Measurements from ENCODE around the gene MYZAP. TPM values are rescaled to one million over a fixed set of nuclear protein-coding genes. Genes with fewer than 3 reads are reported as not detected.

The MYZAP gene
- total RNA-seq, 1 experiment from 2014 or later: 0.63 TPM

DNA sequence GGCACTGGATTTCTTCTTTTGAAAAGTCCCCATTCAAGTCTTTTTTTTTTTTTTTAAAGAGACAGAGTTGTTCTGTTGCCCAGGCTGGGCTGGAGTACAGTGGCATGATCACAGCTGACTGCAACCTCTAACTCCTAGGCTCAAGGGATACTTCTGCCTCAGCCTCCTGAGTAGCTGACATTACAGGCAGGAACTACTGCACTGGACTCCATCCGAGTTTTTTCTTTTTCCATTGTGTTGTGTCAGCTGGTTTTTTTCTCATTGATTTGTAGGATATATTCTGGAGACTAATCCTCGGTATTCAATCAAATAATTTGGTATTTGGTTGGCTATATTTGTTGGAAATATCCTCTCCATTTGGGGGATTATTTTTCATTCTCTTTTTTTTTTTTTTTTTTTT lies 126.6 kb downstream of the MYZAP start:
- H3K4me3 Mint-ChIP-seq: no peak overlapping the region

More for the DNA sequence above, 126.6 kb downstream of the MYZAP start:
- no peak overlapping the region for H3K23ac ChIP-seq (ENCODE audit: insufficient read length, low read depth, low read length)
- no peak overlapping the region for H3K27ac Mint-ChIP-seq
- no peak overlapping the region for H2BK120ac ChIP-seq (ENCODE audit: low read depth, low read length, poor library complexity, severe bottlenecking)
- no peak overlapping the region for H3K9ac ChIP-seq (ENCODE audit: extremely low read depth, insufficient read length, low read length)
- H3K27me3 Mint-ChIP-seq (ENCODE audit: low read depth): no peaks in the 10 kb centered on the region
- no peak overlapping the region for H4K91ac ChIP-seq (ENCODE audit: insufficient read length, low read depth, low read length)
- H2AFZ ChIP-seq (ENCODE audit: low read length): no peak overlapping the region
- no peak overlapping the region for H3T11ph ChIP-seq (ENCODE audit: low read length)
- H3K9me3 ChIP-seq (ENCODE audit: control insufficient read depth, low read depth, low read length): no peaks in the 10 kb centered on the region
- no peak overlapping the region for H2BK20ac ChIP-seq (ENCODE audit: low read depth, low read length, poor library complexity, severe bottlenecking)
- H3K79me2 ChIP-seq (ENCODE audit: insufficient read depth, low read length): no peaks in the 10 kb centered on the region
- H2BK5ac ChIP-seq (ENCODE audit: insufficient read length, low read length): no peak overlapping the region
- no peaks in the 10 kb centered on the region for H3K4me1 ChIP-seq (ENCODE audit: insufficient read depth, low read length)
- no peaks in the 10 kb centered on the region for H3K23me2 ChIP-seq (ENCODE audit: insufficient read length, low read depth, low read length, poor library complexity, severe bottlenecking)
- H3K4me2 ChIP-seq (ENCODE audit: insufficient read depth, insufficient read length, low read length): no peak overlapping the region
- no peak overlapping the region for H2BK15ac ChIP-seq (ENCODE audit: low read depth, low read length)
- WGBS (ENCODE audit: extremely low coverage, insufficient read length, low lambda C conversion rate): no CpG with 5 or more reads among the region's 2 CpGs
- no peak for DNase-seq
- no peaks in the 10 kb centered on the region for H4K20me1 ChIP-seq (ENCODE audit: control insufficient read depth, insufficient read depth, insufficient read length)
- no peaks in the 10 kb centered on the region for H3K27me3 ChIP-seq (ENCODE audit: insufficient read depth, low read length)
- H3K9me3 Mint-ChIP-seq: no peaks in the 10 kb centered on the region
- H3K27ac ChIP-seq (ENCODE audit: insufficient read length, low read depth, low read length): no peak overlapping the region
- H3K4ac ChIP-seq (ENCODE audit: low read depth, low read length): no peak overlapping the region
- H3K56ac ChIP-seq (ENCODE audit: insufficient read length, low read depth, low read length): no peak overlapping the region
- H4K5ac ChIP-seq (ENCODE audit: insufficient read length, low read depth, low read length): no peak overlapping the region
- no peaks in the 10 kb centered on the region for H3K79me1 ChIP-seq (ENCODE audit: insufficient read depth, low read depth, low read length, poor library complexity, severe bottlenecking)
- no peak overlapping the region for H2AK5ac ChIP-seq (ENCODE audit: insufficient read length, low read length)
- H3K18ac ChIP-seq (ENCODE audit: insufficient read length, low read depth, low read length): no peak overlapping the region
- H4K8ac ChIP-seq (replicated peaks; ENCODE audit: insufficient read length, low read depth, low read length): no peak overlapping the region
- no peak overlapping the region for H3K14ac ChIP-seq (ENCODE audit: insufficient read depth, low read length)
- no peaks in the 10 kb centered on the region for H3K4me1 Mint-ChIP-seq
- peaks cover 15 to 36% (median 33%) of the 10 kb centered on the region in 3 experiments; a peak in 6 of 7 replicates for H3K36me3 Mint-ChIP-seq (ENCODE audit: insufficient read depth in 1 of 3, low read depth in 3 of 3)
- TF ChIP-seq, protein P1, sequence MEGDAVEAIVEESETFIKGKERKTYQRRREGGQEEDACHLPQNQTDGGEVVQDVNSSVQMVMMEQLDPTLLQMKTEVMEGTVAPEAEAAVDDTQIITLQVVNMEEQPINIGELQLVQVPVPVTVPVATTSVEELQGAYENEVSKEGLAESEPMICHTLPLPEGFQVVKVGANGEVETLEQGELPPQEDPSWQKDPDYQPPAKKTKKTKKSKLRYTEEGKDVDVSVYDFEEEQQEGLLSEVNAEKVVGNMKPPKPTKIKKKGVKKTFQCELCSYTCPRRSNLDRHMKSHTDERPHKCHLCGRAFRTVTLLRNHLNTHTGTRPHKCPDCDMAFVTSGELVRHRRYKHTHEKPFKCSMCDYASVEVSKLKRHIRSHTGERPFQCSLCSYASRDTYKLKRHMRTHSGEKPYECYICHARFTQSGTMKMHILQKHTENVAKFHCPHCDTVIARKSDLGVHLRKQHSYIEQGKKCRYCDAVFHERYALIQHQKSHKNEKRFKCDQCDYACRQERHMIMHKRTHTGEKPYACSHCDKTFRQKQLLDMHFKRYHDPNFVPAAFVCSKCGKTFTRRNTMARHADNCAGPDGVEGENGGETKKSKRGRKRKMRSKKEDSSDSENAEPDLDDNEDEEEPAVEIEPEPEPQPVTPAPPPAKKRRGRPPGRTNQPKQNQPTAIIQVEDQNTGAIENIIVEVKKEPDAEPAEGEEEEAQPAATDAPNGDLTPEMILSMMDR (conservative IDR thresholded peaks at IDR 0.05): no peak
- H2BK12ac ChIP-seq (ENCODE audit: insufficient read length, low read depth, low read length): no peak overlapping the region
